NB4 (cell line): Measurements from ENCODE around the gene FAM47C.

Source experiments
- CTCF ChIP-seq: IDR thresholded peaks from one replicate; pipeline ENCODE4 v1.5.1; 2012; ENCODE audit warnings: low read depth, low read length
- POLR2A ChIP-seq: IDR thresholded peaks from 2 replicates; pipeline ENCODE4 v1.6.1; 2011; ENCODE audit warnings: mild to moderate bottlenecking; ENCODE audit not compliant: insufficient read length; ENCODE audit errors: extremely low read depth

GRCh38 chrX:36974911-36975310 lies 33.3 kb upstream of the FAM47C start:
- TF ChIP-seq CTCF (no peak), POLR2A (no peak)
